HG02571 (cell line): ENCODE measurements around the gene SDF2.

Experiments
- ATAC-seq: cut with Tn5 transposase; IDR thresholded peaks from one replicate; pipeline ENCODE4 v1.9.1; 2021; ENCODE audit warnings: mild to moderate bottlenecking, moderate library complexity; ENCODE audit not compliant: unreplicated experiment

SDF2 gene

GRCh38 chr17:28661635-28662526 lies at the start of gene SDF2, which contains the start of gene SUPT6H:
TSS of gene SDF2 (minus strand) at chr17:28661906. CDS start at chr17:28661876, 30 bp downstream.
TSS of gene SUPT6H (plus strand) at chr17:28662205. CDS start at chr17:28673402, 11,197 bp downstream.
- peak; percentile 79 for ATAC-seq

- ATAC-seq = peak; percentile 71
Measured at GRCh38 chr17:28710861-28711722, 49.4 kb upstream of the SDF2 start.

GRCh38 chr17:28707339-28707720 lies 45.6 kb upstream of the SDF2 start:
- ATAC-seq = no peak

GRCh38 chr17:28706471-28707338 lies 45.0 kb upstream of the SDF2 start:
- no peak for ATAC-seq

GRCh38 chr17:28705728-28706334 lies 44.1 kb upstream of the SDF2 start:
- no peak for ATAC-seq

- ATAC-seq = no peak
Measured at GRCh38 chr17:28705074-28705659, 43.5 kb upstream of the SDF2 start.

- ATAC-seq = no peak
Measured at GRCh38 chr17:28704219-28704858, 42.6 kb upstream of the SDF2 start.

GRCh38 chr17:28703552-28704218 lies 42.0 kb upstream of the SDF2 start:
- no peak for ATAC-seq

- no peak for ATAC-seq
Measured at GRCh38 chr17:28702752-28703150, 41.0 kb upstream of the SDF2 start.

- no peak for ATAC-seq
Measured at GRCh38 chr17:28702026-28702751, 40.5 kb upstream of the SDF2 start.

- no peak for ATAC-seq
Measured at GRCh38 chr17:28700830-28701492, 39.3 kb upstream of the SDF2 start.

GRCh38 chr17:28700278-28700677 lies 38.6 kb upstream of the SDF2 start:
- no peak for ATAC-seq

- no peak for ATAC-seq
Measured at GRCh38 chr17:28698253-28698941, 36.7 kb upstream of the SDF2 start.

GRCh38 chr17:28693869-28694268 lies 32.2 kb upstream of the SDF2 start:
- ATAC-seq = no peak

- no peak for ATAC-seq
Measured at GRCh38 chr17:28689011-28689410, 27.3 kb upstream of the SDF2 start.

GRCh38 chr17:28688481-28688880 lies 26.8 kb upstream of the SDF2 start:
- ATAC-seq = no peak

- ATAC-seq = no peak
Measured at GRCh38 chr17:28686296-28686695, 24.6 kb upstream of the SDF2 start.
